DLD1 (cell line): ENCODE results near the gene SGCD.

Source experiments
- in situ Hi-C: cut with HindIII; loops from 2 replicates; pipeline ENCODE4 v1.10.0; 2017; ENCODE audit warnings: low sequenced_read_pairs

SGCD gene

GRCh38 chr5:156359476-156359875, 32.5 kb downstream of the SGCD start:
- in situ Hi-C loops = no loop called here

- in situ Hi-C loops = no loop called here
These were observed 34.6 kb downstream of the SGCD start for GRCh38 chr5:156361436-156362109.

- in situ Hi-C loops = no loop called here
These were observed 36.9 kb downstream of the SGCD start for GRCh38 chr5:156363861-156364260.

GRCh38 chr5:156366521-156366920, 39.6 kb downstream of the SGCD start:
- in situ Hi-C loops = no loop called here

GRCh38 chr5:156367597-156367996, 40.6 kb downstream of the SGCD start:
- in situ Hi-C loops = no loop called here

- in situ Hi-C loops = no loop called here
These were observed 49.0 kb downstream of the SGCD start for GRCh38 chr5:156375895-156376495.

- in situ Hi-C loops = no loop called here
These were observed 49.8 kb downstream of the SGCD start for GRCh38 chr5:156376751-156377150.

GRCh38 chr5:156378159-156378558, 51.2 kb downstream of the SGCD start:
- in situ Hi-C loops = no loop called here

GRCh38 chr5:156379206-156379605, 52.2 kb downstream of the SGCD start:
- in situ Hi-C loops = no loop called here

GRCh38 chr5:156380848-156381247, 53.9 kb downstream of the SGCD start:
- in situ Hi-C loops = no loop called here

GRCh38 chr5:156383510-156384265, 56.7 kb downstream of the SGCD start:
- in situ Hi-C loops = no loop called here

GRCh38 chr5:156385416-156385815, 58.5 kb downstream of the SGCD start:
- in situ Hi-C loops = no loop called here

GRCh38 chr5:156386976-156387375, 60.0 kb downstream of the SGCD start:
- in situ Hi-C loops = no loop called here

- in situ Hi-C loops = no loop called here
These were observed 60.4 kb downstream of the SGCD start for GRCh38 chr5:156387391-156387790.

GRCh38 chr5:156388233-156388632, 61.3 kb downstream of the SGCD start:
- in situ Hi-C loops = no loop called here

GRCh38 chr5:156391139-156391538, 64.2 kb downstream of the SGCD start:
- in situ Hi-C loops = no loop called here

- in situ Hi-C loops = no loop called here
These were observed 67.0 kb downstream of the SGCD start for GRCh38 chr5:156393980-156394379.

GRCh38 chr5:156394642-156395305, 67.8 kb downstream of the SGCD start:
- in situ Hi-C loops = no loop called here

GRCh38 chr5:156395306-156395675, 68.3 kb downstream of the SGCD start:
- in situ Hi-C loops = no loop called here

GRCh38 chr5:156396063-156396829, 69.3 kb downstream of the SGCD start:
- in situ Hi-C loops = no loop called here

- in situ Hi-C loops = no loop called here
These were observed 69.8 kb downstream of the SGCD start for GRCh38 chr5:156396830-156397081.
